Natural killer cell treated with Interleukin-12 subunit alpha and Interleukin-12 subunit beta and Interleukin-15 and Interleukin-18, amount 100 ng/mL, for 72 hours (primary cell): ENCODE results near the gene HSPB2. TPM values are rescaled to one million over a fixed set of nuclear protein-coding genes. Genes with fewer than 3 reads are reported as not detected.

Experiments used
- ATAC-seq, 2 donors: fragments of 150-1000 bp; cut with Tn5 transposase in 1 of 2; sonication (Bioruptor Pico), chemical (Tn5 transposase) in 1 of 2; 2 replicates each; pipeline ENCODE4 v1.10.0; 2021
- DNase-seq: peaks from one replicate; pipeline ENCODE4 v3.0.0; 2022; ENCODE audit warnings: low spot score
- H3K27ac Mint-ChIP-seq, 2 donors: 1 replicate in 1 of 2; 2 replicates in 1 of 2; pipeline ENCODE4 v1.8.0; 2022; ENCODE audit warnings: mixed read lengths in 2 of 2, mild to moderate bottlenecking in 1 of 2, moderate library complexity in 1 of 2
- H3K27me3 Mint-ChIP-seq, 2 donors: 1 replicate in 1 of 2; 2 replicates in 1 of 2; pipeline ENCODE4 v1.8.0; 2022; ENCODE audit warnings: mixed read lengths in 2 of 2
- H3K36me3 Mint-ChIP-seq: one replicate; pipeline ENCODE4 v1.8.0; 2022; ENCODE audit warnings: mixed read lengths
- H3K4me1 Mint-ChIP-seq, 2 donors: 1 replicate in 1 of 2; 2 replicates in 1 of 2; pipeline ENCODE4 v1.8.0; 2022; ENCODE audit warnings: low read depth in 2 of 2, mixed read lengths in 2 of 2, mild to moderate bottlenecking in 1 of 2
- H3K4me3 Mint-ChIP-seq: one replicate; pipeline ENCODE4 v1.8.0; 2022; ENCODE audit warnings: mixed read lengths
- H3K9me3 Mint-ChIP-seq: 2 replicates; pipeline ENCODE4 v1.8.0; 2022; ENCODE audit warnings: mixed read lengths
- total RNA-seq, 2 donors: library from RNA; stranded (reverse); gene quantifications; one replicate each; pipeline ENCODE4 v1.2.3, GENCODE V29; 2022

The HSPB2 gene
- total RNA-seq, 2 donors from 2014 or later: not detected

DNA sequence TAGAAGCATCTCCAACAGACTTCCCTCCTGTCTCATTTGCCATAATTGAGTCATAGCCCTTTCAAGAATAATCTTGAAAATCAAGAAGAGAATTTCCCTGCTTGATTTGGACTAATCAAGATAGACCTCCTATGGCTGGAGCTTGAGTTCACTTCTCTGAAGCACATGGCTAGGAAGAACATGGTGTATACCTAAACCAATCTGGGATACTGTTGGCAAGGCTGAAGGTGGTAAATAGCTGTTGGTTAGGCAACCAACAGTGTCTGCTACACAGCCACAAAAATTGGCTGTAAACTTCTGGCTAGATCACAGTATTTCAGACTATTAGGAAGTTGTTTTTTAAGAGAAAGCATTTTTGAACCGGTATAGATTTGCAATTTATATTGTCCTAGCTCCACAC lies 5.9 kb upstream of the HSPB2 start:
- Mint-ChIP-seq H3K9me3 (no peaks in the 10 kb centered on the region), H3K4me1 (no peaks in the 10 kb centered on the region), H3K4me3 (no peak overlapping the region), H3K36me3 (no peaks in the 10 kb centered on the region), H3K27me3 (peaks cover 30 to 45% of the 10 kb centered on the region in 2 donors), H3K27ac (no peak overlapping the region)
- no peak for ATAC-seq
- DNase-seq: no peak

DNA sequence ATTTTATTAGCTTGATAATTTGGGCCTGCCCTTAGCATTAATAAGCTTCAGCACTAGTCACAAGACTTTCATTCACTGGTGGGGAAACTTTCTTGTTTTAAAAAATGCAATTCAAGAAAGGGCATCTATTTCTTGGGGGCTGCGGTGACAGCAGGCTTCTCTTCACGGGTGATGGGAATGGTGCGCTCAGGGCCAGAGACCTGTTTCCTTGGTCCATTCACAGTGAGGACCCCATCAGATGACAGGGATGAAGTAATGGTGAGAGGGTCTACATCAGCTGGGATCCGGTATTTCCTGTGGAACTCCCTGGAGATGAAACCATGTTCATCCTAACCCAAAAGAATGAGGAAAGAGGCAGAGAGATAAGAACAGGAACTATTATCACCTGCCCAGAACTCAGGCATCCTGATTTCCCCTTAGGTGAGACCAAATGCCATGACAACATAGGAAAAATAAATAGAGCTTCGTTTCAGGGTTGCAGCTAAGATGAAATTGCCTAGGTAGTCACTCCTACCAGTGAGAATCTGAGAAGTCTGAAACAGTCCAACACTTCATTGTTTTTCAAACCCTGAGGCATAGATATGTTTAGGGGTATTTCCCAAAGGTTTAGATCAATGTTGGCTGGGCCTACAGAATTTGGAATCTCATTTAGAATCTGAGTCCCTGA lies 3.8 kb upstream of the HSPB2 start:
- no peak overlapping the region for H3K4me3 Mint-ChIP-seq
- peaks cover 28 to 32% of the 10 kb centered on the region in 2 donors for H3K27me3 Mint-ChIP-seq
- no peak for DNase-seq

DNA sequence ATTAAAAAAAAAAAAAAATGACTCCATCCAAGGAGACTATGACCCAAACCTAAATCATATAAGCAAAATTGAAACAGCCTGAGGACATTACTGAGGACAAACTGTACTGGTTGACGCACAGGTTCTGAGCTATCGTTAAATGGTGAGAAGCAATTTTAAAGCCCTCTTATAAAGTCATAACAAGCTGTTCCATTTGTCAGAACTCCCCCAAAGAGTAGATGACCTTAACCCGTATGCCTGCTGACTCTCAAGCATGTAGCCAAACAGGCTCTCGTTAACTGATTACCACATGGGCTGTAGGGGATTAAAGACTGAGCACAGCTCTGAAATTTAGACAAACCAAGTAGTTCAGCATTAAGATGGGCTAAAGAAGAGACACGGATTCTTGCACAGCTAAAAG lies 3.2 kb upstream of the HSPB2 start:
- no peaks in the 10 kb centered on the region for H3K4me1 Mint-ChIP-seq
- DNase-seq (no peak), ATAC-seq (no peak)
- no peak overlapping the region for H3K4me3 Mint-ChIP-seq
- H3K36me3 Mint-ChIP-seq: no peaks in the 10 kb centered on the region
- no peak overlapping the region for H3K27ac Mint-ChIP-seq
- peaks cover 31 to 32% of the 10 kb centered on the region in 2 donors for H3K27me3 Mint-ChIP-seq
- H3K9me3 Mint-ChIP-seq: no peaks in the 10 kb centered on the region

More for the DNA sequence above, 3.8 kb upstream of the HSPB2 start:
- Mint-ChIP-seq H3K9me3 (no peaks in the 10 kb centered on the region), H3K36me3 (no peaks in the 10 kb centered on the region), H3K27ac (no peak overlapping the region), H3K4me1 (no peaks in the 10 kb centered on the region)
- ATAC-seq: no peak

DNA sequence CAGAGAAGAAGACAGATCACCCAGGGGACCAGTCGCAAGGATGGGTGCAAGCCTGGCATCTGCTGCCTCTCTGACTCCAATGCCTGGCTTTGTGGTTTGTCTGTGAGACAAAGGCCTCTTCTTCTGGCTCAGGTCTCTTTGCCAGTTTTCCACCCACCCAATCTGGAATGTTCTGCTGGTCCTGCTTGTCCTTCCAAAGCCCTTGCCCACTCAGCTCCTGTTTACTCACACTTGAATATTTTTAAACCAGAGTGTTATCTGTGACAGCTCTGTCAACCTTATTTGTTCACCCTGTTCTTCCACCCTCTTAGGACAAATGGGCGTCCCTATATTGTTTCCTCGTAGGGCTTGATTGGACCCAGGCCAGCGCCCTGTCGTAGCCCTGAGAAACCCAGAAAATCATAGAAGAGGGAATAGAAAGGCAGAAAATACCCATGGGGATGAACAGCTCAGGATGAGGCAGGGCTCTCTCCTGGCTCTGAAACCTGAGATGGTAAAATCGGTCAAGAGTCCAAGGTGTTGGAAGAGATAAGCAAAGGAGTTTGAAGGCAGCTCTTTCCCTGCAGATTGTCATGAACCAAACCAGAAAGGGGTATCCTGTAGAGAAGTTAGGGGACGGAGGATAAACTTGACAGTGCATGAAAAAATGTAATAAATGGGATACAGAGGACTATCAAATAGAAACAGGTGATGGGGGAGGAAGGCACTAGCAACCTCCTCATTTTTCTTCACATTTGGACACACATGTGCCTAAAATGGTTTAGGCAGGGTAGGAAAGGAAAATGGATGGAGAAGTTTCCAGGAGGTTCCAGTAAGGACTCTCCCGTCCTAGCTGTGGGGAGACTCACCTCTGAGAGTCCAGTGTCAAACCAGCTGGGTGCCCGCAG lies 1.6 kb upstream of the HSPB2 start:
- peaks cover 31 to 32% of the 10 kb centered on the region in 2 donors for H3K27me3 Mint-ChIP-seq

DNA sequence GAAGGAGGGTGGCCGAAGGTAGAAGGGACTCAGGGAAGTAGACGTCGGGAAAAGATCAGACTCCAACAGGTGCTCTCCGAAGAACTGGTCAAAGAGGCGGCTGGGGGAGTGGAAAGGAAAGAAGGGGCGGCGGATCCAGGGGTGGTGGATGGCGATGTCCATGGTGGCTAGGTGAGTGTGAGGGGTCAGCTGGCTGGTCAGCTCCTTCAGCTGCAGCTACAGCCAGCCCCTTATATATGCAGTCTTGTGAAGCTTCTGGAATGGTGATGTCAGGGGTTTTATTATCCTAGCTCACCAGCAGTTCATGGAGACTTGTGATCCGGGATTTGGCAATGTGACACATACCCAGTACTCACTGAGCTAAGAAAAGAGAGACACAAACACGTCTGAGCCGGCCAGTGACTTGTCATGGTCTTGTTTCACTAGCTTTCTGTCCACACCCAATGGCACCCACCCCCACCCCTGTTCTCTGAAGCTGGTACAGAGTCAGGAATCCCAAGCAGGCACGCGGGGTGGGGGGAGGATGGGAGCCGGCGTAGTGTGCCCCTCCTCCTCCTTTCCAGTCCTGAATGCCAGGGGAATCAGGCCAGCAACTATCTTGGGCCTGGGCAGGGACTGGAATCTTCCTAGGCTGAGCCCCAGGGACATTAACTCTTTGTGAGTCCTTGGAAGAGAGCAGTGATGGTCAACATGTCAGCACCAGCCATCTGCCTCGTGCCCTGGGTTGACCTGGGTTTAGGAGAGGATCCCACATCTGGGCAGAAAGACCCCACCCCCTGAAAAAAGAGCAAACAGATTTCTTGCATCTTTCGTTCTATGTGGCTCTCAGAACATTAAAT lies 752 bp upstream of the HSPB2 start, which contains the start of gene CRYAB:
Gene CRYAB, minus strand, starts transcription at position 208 of the 839 bp plus-strand sequence. Its CDS starts 46 bp downstream, at position 162.
- DNase-seq (no peak), ATAC-seq (no peak)
- no peak within 1 kb of the TSS for H3K27ac Mint-ChIP-seq
- peaks cover 37 to 40% of the 10 kb centered on the region in 2 donors for H3K27me3 Mint-ChIP-seq
- H3K4me1 Mint-ChIP-seq: no peaks in the 10 kb centered on the region
- no peak within 1 kb of the TSS for H3K4me3 Mint-ChIP-seq
- H3K36me3 Mint-ChIP-seq: no peaks in the 10 kb centered on the region
- H3K9me3 Mint-ChIP-seq: no peaks in the 10 kb centered on the region

More for the DNA sequence above, 1.6 kb upstream of the HSPB2 start:
- DNase-seq (no peak), ATAC-seq (no peak)
- no peaks in the 10 kb centered on the region for H3K4me1 Mint-ChIP-seq
- H3K9me3 Mint-ChIP-seq: no peaks in the 10 kb centered on the region
- no peak overlapping the region for H3K4me3 Mint-ChIP-seq
- H3K27ac Mint-ChIP-seq: no peak overlapping the region
- no peaks in the 10 kb centered on the region for H3K36me3 Mint-ChIP-seq

DNA sequence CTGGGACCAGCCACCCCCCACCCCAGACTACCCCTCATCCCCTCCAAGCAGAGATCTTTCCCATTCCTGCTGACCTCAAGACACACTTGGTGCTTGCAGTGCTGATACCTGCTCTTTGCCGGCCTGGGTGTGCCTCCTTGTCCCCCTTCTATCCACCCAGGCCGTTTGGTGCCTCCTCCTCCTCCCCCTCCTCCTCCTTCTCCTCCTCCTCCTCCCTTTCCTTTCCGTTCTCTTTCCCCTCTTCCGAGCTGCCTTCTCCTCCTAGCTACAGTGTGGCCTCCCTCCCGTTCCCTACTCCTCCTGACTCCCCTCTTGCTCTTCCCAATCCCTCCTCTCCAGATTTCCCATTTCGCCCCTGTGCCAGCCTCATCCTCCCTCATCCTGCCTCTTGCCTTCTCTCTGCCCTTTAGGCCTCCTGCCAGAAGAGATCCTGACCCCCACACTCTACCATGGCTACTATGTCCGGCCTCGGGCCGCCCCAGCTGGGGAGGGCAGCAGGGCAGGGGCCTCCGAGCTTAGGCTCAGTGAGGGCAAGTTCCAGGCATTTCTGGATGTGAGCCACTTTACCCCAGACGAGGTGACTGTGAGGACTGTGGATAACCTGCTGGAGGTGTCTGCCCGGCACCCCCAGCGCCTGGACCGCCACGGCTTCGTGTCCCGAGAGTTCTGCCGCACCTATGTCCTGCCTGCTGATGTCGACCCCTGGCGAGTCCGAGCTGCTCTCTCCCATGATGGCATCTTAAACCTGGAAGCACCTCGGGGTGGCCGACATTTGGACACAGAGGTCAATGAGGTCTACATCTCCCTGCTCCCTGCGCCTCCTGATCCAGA lies 712 bp downstream of the HSPB2 start:
- Mint-ChIP-seq H3K4me3 (no peak overlapping the region), H3K27me3 (peaks cover 38 to 40% of the 10 kb centered on the region in 2 donors), H3K9me3 (no peaks in the 10 kb centered on the region), H3K36me3 (no peaks in the 10 kb centered on the region), H3K27ac (no peak overlapping the region), H3K4me1 (no peaks in the 10 kb centered on the region)
- ATAC-seq (no peak), DNase-seq (no peak)

DNA sequence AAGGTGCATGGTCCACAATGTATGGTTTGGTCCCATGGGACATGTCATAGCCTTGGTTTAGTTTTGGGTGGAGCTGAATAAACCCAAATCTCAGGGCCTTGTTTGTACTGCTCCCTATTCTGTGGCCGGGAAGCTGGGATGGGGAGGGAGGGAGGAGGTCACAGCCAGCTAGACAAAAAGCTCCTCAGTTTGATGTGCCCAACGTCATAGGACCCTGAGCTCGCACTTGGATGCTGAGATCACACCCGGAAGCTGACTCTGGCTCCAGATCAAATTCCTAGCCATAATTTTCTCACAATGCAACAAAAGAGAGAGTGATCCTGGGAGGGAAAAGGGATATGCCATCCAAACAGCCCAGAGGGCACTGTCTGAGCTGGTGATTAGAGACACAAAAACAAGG lies 1.5 kb downstream of the HSPB2 start:
- peaks cover 34 to 40% of the 10 kb centered on the region in 2 donors for H3K27me3 Mint-ChIP-seq
- H3K36me3 Mint-ChIP-seq: no peaks in the 10 kb centered on the region
- no peak overlapping the region for H3K4me3 Mint-ChIP-seq
- H3K27ac Mint-ChIP-seq: no peak overlapping the region
- H3K4me1 Mint-ChIP-seq: no peaks in the 10 kb centered on the region
- H3K9me3 Mint-ChIP-seq: no peaks in the 10 kb centered on the region
- DNase-seq (no peak), ATAC-seq (no peak)

DNA sequence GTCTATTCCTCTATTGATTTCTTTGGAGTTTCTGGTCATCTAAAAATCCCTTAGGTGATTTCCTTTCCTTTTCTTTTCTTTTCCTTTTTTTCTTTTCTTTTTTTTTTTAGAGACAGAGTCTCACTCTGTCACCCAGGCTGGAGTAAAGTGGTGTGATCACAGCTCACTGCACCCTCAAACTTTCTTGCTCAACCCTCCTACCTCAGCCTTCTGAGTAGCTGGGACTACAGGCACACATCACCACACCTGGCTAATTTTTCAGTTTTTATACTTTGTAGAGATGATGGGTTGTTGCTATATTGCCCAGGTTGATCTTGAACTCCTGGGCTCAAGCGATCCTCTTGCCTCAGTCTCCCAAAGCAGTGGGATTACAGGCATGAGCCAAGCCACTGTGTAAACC lies 4.2 kb downstream of the HSPB2 start:
- Mint-ChIP-seq H3K4me1 (no peaks in the 10 kb centered on the region), H3K4me3 (no peak overlapping the region), H3K36me3 (no peaks in the 10 kb centered on the region), H3K9me3 (no peaks in the 10 kb centered on the region), H3K27ac (no peak overlapping the region), H3K27me3 (peaks cover 27 to 32% of the 10 kb centered on the region in 2 donors)
- DNase-seq (no peak), ATAC-seq (no peak)

DNA sequence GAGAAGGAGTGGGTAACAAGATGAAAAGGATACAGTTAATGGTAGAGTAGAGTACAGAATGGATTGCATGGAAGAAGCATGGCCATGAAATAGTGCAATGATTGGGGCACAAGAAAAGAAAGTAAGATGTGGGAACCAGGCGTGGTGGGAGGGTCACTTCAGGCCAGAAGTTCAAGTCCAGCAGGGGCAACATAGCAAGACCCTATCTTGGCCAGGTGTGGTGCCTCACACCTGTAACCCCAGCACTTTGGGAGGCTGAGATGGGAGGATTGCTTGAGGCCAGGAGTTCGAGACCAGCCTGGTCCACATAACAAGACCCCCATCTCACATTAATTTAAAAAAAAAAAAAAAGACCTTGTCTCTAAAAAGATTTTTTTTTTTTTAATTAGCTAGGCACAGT lies 4.8 kb downstream of the HSPB2 start:
- DNase-seq (no peak), ATAC-seq (no peak)
- Mint-ChIP-seq H3K36me3 (no peaks in the 10 kb centered on the region), H3K9me3 (no peaks in the 10 kb centered on the region), H3K4me1 (no peaks in the 10 kb centered on the region), H3K27ac (no peak overlapping the region), H3K27me3 (peaks cover 27 to 29% of the 10 kb centered on the region in 2 donors), H3K4me3 (no peak overlapping the region)

DNA sequence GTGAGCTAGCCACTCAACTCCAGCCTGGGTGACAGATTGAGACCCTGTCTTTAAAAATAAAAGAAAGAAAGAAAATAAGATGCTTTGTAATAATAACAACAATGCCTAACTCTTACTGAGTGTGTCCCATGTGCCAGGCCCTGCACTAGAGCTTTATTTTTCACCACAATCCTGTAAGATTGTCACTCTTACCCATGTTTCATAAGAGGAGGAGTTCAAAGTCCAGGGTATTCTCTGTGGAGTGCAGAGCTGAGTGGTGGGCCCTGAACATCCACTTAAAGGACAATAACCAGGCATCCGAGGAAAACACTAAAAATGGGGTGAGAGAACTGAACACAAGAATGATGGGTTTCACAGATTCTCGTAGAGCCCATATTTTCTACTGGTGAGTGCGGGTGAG lies 5.3 kb downstream of the HSPB2 start:
- DNase-seq: no peak
- no peak overlapping the region for H3K27ac Mint-ChIP-seq
- no peak for ATAC-seq
- H3K4me3 Mint-ChIP-seq: no peak overlapping the region
- H3K9me3 Mint-ChIP-seq: no peaks in the 10 kb centered on the region
- no peaks in the 10 kb centered on the region for H3K4me1 Mint-ChIP-seq
- no peaks in the 10 kb centered on the region for H3K36me3 Mint-ChIP-seq
- H3K27me3 Mint-ChIP-seq: peaks cover 27 to 29% of the 10 kb centered on the region in 2 donors

DNA sequence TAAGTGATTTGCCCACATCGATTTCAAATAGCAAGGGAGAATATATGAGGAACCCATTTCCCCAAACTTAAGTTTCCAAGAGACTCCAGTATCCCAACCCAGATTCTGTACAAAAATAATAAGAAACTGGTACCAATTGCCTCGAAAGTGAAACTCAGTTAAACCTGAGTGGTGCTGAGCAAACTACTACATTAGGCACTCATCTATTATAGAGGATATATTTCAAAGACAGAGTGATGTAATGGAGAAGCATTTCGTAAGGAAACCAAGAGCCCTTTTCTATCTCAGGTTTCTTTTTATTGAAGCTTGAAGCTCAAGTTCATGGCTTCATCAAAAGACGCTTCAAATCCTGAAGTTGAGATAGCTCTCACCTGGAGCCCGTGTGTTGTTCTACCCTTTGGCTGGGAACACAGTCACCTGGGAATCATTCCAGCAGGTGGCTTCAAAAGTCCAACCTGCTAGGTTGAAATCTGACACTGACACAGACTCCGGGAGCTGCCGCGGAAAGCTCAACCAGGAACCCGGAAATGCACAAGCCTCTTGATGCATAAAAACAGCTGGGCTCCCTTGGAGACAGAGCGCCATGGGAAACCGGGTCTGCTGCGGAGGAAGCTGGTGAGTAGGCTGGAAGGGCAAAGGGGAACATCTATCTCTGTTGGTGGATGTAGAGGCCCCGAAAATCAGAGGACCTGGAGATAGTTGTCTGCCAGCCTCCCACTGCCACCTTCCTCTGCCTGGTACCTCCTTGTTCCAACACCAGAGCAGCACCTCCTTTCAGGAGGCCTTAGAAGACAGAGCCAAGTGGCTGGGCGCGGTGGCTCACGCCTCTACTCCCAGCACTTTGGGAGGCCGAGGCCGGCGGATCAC lies 6.1 kb downstream of the HSPB2 start, which contains the start of gene C11orf52:
Gene C11orf52, plus strand, starts transcription at position 524 of the 867 bp plus-strand sequence. Its CDS starts 60 bp downstream, at position 584.
- Mint-ChIP-seq H3K27ac (no peak within 1 kb of the TSS), H3K9me3 (no peaks in the 10 kb centered on the region), H3K4me1 (no peaks in the 10 kb centered on the region), H3K36me3 (no peaks in the 10 kb centered on the region), H3K4me3 (no peak within 1 kb of the TSS), H3K27me3 (peaks cover 27 to 28% of the 10 kb centered on the region in 2 donors)
- ATAC-seq: no peak
- DNase-seq: no peak

DNA sequence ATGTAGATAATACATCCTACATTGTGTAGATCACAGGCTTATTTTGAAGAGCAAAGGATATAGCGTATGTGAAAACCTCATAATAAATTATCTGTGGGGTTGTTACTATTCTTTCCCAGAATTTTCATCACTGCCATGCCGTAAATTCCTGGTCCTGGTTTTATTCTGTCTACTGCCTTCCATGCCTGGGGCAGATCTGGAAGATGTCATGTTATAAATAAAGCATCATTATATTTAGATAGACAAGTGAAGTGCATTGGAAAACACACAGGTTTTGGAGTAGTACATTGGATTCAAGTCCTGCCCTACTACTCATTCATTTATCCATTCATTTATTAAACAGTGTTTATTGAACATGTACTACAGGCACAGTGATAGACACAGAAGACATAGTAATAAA lies 8.4 kb downstream of the HSPB2 start:
- Mint-ChIP-seq H3K27ac (no peak overlapping the region), H3K4me3 (no peak overlapping the region), H3K9me3 (no peaks in the 10 kb centered on the region), H3K27me3 (peaks cover 23 to 24% of the 10 kb centered on the region in 2 donors), H3K36me3 (no peaks in the 10 kb centered on the region), H3K4me1 (peaks cover 3% of the 10 kb centered on the region in 2 donors)
- no peak for DNase-seq
- ATAC-seq: no peak
